HG02798 (cell line): ENCODE results near the gene RDX.

ENCODE experiments used
- ATAC-seq: cut with Tn5 transposase; IDR thresholded peaks from one replicate; pipeline ENCODE4 v1.9.1; 2021; ENCODE audit warnings: mild to moderate bottlenecking; ENCODE audit not compliant: unreplicated experiment, poor library complexity

RDX gene

DNA sequence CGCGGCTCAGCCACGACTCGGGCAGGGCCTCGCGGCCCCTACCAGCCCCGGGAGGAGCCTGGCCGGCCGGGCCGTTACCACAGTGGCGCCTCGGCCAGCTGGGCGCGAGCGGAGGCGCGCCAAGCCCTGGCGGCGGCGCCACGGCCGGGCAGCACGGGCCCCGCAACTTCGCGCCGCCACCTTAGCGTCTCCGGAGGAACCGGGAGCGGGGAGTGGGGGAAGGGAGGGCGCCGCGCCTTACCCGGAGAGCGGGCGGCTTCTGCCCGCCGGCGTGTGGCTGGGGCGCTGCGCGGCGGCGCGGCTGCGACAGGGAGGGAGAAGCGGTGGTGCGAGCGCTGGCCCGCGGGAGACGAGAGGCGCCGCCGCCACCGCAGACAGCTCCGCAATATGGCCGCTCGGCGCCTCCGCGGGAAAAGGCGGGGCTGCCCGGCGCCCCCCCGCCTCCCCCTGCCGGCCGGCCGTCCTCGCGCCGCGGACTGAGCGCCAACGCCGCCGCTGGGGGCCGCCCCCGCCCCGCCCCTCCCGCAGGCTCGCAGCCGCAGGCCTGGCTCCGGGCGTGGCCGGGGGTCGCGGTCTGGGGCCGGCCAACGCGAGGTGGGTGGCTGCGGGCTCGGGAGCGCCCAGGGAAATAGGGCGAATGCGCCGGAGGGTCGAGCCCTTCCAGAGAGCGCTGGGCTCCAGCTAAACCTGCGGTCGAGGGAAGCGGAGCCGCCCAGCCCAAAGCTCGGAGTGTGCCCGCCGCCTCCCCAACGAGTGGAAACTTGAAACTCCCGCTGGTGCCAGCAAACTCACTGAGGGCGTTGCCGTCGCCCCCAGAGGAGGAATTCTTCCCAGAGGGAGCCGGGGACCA lies at the start of gene RDX:
Gene RDX (minus strand): TSS at position 389 of the 850 bp plus-strand sequence. CDS start 16,922 bp downstream, outside the sequence.
- ATAC-seq: peak; percentile 85

- peak; percentile 26 for ATAC-seq
Measured at GRCh38 chr11:110345743-110346142, 49.3 kb upstream of the RDX start.

- no peak for ATAC-seq
Measured at GRCh38 chr11:110340436-110340835, 44.0 kb upstream of the RDX start.

DNA sequence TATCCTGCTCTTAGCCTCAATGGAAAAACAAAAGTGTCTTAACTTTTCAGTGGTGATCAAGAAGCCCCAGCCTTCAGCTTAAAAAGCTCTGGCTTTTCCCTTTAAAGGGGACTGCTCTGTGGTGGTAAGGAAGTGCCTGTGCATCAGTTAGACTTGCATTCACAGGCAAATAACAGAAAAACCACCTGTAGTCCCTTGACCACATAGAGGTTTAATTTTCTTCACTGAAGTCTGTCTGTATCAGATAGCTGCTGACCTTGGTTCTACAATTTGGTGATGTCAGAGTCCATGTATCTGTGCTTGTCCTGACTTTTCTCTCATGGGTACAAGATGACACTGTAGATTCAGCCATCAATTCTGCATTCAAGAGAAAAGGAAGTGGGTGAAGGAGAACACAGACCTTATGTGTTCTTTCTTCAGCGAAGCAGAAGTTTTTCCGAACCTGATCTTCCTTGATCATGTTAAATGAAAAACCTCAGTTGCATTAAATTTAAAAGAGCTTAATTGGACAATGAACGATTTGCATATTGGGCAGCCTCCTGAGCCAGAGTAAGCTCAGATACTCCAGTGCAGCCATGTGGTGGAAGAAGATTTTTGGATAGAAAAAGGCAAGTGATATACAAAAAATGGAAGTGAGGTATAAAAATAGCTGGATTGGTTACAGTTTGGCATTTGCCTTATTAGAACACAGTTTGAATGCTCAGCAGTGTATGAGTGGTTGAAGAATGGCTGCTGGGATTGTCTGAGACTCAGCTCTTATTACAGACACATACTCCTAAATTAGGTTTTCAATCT lies 43.2 kb upstream of the RDX start:
- peak; percentile 58 for ATAC-seq

DNA sequence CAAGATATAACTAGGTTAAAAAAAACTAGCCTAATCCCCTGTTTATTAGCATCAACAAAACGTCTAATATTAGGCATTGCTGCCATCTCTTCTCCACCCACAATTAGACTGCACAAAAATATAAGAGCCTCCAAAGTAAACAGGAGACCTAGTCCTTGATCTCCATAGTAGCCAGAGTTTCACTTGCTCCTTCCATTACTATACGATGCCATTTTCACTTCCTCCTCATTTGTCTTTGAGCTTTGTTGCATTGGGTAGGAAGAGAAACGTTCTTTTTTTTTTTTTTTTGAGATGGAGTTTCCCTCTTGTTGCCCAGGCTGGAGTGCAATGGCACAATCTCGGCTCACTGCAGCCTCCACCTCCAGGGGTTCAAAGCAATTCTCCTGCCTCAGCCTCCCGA lies 42.3 kb upstream of the RDX start:
- no peak for ATAC-seq

DNA sequence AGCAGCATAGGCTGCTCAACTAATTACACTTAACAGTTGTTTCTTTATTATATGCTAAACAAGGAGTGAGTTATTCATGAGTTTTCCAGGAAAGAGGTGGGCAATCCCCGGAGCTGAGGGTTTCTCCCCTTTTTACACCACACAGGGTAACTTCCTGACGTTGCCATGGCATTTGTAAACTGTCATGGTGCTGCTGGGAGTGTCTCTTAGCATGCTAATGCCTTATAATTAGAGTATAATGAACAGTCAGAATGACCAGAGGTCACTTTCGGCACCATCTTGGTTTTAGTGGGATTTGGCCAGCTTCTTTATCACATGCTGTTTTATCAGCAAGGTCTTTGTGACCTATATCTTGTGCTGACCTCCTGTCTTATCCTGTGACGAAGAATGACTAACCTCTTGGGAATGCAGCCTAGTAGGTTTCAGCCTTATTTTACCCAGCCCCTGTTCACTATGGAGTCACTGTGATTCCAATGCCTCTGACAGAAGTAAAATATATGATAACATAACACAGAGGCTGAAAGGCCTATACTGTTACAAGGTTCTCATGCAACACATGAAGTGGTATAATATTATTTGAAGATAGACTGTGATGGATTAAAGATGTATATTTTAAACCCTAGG lies 41.3 kb upstream of the RDX start:
- peak; percentile 35 for ATAC-seq

DNA sequence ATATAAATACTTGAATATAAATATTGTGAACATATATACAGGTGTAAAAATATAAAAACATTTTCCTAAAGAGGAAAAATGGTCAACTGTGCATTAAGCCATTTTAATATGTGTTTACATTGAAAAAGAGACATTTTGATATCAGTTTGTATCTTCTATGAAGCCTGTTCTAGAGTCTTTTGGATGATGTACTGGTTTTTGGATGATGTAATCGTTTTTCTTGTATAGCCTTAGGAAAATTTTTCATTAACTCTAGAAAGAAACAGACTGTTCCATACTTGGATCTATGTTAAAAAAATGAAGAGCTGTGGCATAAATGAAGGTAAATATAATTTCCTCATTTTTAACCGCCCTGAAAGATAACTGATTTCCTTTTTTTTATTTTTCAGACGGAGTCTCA lies 39.6 kb upstream of the RDX start:
- ATAC-seq: no peak

DNA sequence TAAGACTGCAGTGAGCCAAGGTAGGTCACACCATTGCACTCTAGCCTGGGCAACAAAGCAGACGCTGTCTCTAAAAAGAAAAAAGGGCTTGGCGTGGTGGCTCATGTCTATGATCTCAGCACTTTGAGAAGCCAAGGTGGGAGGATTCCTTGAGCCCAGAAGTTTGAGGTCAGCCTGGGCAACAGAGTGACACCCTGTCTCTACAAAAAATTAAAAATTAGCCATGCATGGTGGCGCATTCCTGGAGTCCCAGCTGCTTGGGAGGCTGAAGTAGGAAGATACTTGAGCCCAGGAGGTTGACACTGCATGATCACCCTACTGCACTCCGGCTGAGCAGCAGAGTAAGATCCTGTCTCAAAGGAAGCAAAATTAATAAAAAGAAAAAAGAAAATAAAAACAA lies 38.9 kb upstream of the RDX start:
- no peak for ATAC-seq

- no peak for ATAC-seq
Measured at GRCh38 chr11:110331626-110332025, 35.2 kb upstream of the RDX start.

DNA sequence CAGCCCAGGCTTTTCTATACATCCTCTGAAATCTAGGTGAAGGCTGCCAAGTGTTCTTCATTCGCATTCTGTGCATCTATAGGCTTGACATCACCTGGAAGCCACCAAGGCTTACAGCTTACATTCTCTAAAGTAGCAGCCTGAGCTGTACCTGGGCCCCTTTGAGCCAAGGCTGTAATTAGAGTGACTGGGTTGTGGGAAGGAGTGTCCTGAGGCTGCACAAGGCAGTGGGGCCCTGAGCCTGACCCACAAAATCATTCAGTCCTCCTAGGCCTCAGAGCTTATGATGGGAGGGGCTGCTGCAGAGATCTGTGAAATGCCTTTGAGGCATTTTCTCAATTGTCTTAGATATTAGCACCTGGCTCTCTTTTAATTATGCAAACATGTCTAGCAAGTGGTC lies 33.0 kb upstream of the RDX start:
- no peak for ATAC-seq

- no peak for ATAC-seq
Measured at GRCh38 chr11:110327508-110327907, 31.1 kb upstream of the RDX start.

DNA sequence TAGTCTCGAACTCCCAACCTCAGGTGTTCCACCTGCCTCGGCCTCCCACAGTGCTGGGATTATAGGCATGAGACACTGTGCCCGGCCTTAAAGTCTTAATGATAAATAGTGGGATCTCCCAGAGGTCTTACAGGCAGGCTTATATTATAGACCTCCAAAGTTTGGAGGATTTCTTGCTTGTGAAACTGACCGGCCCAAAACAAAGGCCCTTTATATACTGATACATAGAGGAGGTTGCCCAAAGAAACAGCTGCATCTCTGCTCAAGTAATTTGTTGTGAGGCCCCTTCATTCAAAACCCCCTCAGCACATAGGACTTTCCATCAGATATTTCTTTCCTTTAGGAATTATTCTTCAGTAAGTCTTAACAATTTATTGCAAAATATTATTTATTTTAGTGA lies 27.4 kb upstream of the RDX start:
- no peak for ATAC-seq

DNA sequence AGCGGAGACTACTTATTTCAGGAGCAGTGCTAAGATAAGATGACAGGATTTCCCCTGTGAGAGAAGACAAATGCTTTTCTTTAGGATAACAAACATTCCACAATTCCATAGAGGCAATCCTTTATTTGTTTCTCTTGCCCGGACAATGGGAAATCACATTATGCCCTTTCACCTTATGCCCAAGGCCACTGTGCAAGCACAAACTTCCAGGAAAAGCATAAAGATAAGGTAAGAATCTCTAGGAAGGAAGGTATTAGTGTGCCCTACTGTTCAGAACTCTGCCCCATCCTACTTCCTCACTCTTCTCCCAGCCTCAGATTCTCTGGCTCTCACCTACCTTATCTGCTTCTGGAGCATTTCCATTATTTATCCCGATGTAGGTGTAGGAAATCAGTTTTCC lies 23.1 kb upstream of the RDX start:
- no peak for ATAC-seq

- no peak for ATAC-seq
Measured at GRCh38 chr11:110318638-110319404, 22.4 kb upstream of the RDX start.

DNA sequence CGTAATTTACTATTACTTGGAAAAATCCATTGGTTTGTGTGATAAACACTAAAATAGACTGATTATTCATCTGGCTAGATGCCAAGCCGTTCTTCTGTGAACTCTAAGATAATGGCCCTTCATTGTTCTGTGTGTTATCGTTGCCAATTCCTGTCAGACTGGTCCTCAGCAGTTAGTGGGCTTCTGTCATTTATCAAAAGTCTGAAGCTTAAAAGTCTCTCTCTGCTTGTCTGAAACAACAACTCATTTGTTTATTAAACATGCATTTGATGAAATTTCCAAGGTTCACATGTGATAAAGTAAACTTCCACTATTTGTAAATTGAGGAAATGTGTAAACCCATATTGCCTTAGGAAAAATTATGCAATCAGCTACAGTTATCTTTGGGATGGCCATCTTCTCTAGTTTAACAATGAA lies 21.1 kb upstream of the RDX start:
- no peak for ATAC-seq

DNA sequence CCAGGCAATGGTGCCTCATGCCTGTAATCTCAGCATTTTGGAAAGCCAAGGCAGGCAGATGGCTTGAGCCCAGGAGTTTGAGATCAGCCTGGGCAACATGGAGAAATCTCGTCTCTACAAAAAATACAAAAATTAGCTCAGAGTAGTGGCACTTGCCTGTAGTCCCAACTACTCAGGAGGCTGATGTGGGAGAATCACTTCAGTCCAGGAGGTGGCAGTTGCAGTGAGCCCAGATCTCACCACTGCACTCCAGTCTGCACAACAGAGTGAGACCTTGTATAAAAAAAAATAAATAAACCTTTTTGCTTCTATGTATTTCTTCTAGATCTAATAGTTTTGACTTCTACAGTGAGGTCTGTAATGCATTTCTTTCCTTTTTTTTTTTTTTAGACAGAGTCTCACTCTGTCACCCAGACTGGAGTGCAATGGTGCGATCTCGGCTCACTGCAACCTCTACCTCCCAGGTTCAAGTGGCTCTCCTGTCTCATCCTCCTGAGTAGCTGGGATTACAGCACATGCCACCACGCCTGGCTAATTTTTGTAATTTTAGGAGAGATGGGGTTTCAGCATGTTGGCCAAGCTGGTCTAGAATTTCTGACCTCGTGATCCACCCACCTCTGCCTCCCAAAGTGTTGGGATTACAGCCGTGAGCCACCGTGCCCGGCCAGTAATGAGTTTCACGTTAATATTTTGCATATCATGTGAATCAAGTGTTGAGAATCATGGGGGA lies 18.1 kb upstream of the RDX start:
- ATAC-seq: no peak

DNA sequence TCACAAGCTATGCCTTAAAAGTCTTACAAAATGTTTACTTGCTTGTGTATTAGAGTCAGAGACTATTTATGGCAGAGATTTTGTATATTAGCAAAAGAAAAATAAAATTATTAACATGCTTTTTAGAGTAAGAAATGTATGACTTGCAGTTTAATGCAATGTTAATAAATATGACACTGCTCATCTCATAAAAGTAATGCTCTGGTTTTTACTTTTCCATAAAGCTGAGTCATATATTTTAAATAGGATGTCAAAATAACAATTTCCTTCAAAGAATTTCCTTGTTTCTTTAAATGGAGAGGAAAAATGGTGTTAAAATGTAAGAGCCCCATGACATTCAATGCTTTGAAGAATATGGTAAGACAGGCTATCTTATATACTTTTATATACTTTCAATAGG lies 16.3 kb upstream of the RDX start:
- ATAC-seq: no peak

DNA sequence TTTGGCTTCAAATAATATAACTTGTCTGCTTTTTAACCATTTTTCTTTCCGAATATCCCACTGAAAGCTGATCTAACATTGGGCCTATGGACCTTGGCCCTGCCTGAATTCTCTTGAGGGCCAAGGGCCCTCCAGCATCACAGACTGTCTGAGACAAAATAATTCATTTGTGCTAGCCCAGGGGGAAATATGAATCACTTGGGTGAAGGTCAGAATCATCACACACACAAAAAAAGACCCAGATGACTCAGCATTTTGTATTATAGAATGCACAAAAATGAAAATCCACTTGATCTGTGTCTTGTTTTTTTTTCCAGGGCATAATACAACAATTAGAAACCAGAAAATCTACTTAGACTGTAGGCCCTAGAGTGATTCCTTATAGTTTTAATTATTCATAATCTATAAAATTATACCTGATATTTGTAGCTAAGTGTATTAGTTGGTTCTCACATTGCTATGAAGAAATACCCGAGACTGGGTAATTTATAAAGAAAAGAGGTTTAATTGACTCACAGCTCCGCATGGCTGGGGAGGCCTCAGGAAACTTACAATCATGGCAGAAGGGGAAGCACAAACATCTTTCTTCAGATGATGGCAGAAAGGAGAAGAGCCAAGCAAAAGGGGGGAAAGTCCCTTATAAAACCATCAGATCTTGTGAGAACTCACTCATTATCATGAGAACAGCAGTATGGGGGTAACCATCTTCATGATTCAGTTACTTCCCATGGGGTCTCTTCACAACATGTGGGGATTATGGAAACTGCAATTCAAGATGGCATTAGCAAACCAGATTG lies 15.6 kb upstream of the RDX start:
- ATAC-seq: no peak

DNA sequence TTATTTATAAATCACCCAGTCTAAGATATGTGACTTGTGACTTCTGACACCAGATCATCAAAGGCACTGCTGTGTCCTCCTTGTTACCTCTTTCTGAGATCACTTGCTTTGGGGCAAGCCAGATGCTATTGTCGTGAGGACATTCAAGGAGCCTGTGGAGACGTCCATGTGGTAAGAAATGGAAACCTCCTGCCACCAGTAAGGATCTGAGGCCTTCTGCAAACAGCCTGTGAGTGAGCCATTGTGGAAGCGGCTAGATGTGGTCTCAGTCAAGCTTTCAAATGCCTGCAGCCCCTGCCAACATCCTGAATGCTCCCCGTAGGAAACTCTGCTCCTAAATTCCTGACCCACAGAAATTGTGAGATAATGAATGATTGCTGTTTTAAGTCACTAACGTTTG lies 11.7 kb upstream of the RDX start:
- ATAC-seq: no peak
